ENCODE measurements around the gene FOXK2. TPM values are rescaled to one million over a fixed set of nuclear protein-coding genes. Genes with fewer than 3 reads are reported as not detected.
"Not testable (repeated sequence)": the region's sequence is repeated elsewhere in the genome, so short reads cannot be mapped to it uniquely, and the experiment has no call there.

FOXK2 gene
- total and polyA plus RNA-seq, 2 of the 8 experiments (the other 6 are each of a cell fraction or from before 2014, with no cell fraction given) = 34.7 to 64.9 TPM

DNA sequence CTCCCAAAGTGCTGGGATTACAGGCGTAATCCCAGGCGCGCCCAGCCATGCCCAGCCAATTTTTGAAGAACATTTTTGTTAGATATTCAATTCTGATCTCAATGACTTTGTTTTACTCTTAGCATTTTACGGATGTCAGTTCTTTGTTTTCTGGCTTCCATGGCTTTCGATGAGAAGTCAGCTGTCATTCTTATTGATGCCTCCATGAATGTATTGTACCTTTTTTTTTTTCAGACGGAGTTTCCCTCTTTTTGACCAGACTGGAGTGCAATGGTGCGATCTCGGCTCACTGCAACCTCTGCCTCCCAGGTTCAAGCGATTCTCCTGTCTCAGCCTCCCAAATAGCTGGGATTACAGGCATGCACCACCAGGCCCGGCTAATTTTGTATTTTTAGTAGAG, 5.7 kb upstream of the FOXK2 start:
- H3K27ac ChIP-seq (ENCODE audit: low read depth, low read length); DNase-seq (ENCODE audit: low read depth in 1 of 2, low spot score in 2 of 2); H3K4me1 ChIP-seq (replicated peaks in 1 of 4; ENCODE audit: control insufficient read depth in 3 of 4, insufficient read depth in 4 of 4, low read length in 3 of 4); H2BK15ac ChIP-seq (ENCODE audit: low read length); H2AK5ac ChIP-seq (ENCODE audit: low read depth, low read length); H3K18ac ChIP-seq (ENCODE audit: extremely low read depth, low read length); H3K4me3 ChIP-seq (ENCODE audit: extremely low read depth in 1 of 4, insufficient read depth in 2 of 4, low read depth in 3 of 4, low read length in 4 of 4); H3K56ac ChIP-seq (replicated peaks; ENCODE audit: insufficient read length, low read depth, low read length); H2BK20ac ChIP-seq (ENCODE audit: low read length); H2BK5ac ChIP-seq (ENCODE audit: low read depth, low read length); POLR2A ChIA-PET (ENCODE audit: partially characterized antibody); H4K5ac ChIP-seq (ENCODE audit: insufficient read length, low read depth, low read length); H3K36me3 ChIP-seq (ENCODE audit: control insufficient read depth in 2 of 4, insufficient read depth in 4 of 4, low read length in 3 of 4); H3K79me2 ChIP-seq (ENCODE audit: control insufficient read depth in 1 of 2, insufficient read depth in 2 of 2, low read length in 2 of 2); H3K4ac ChIP-seq (replicated peaks; ENCODE audit: insufficient read length, low read depth, low read length); H3K23ac ChIP-seq (ENCODE audit: insufficient read length); H2BK120ac ChIP-seq (replicated peaks; ENCODE audit: low read depth, low read length); H4K8ac ChIP-seq (ENCODE audit: extremely low read depth, insufficient read depth, low read length); H3K79me1 ChIP-seq (ENCODE audit: low read depth, low read length); H2AFZ ChIP-seq (ENCODE audit: low read length); H4K91ac ChIP-seq (replicated peaks; ENCODE audit: insufficient read length, low read length); H3K14ac ChIP-seq (ENCODE audit: insufficient read length); H3K4me2 ChIP-seq (ENCODE audit: insufficient read depth in 1 of 2, low read depth in 2 of 2, low read length in 2 of 2); H4K20me1 ChIP-seq (replicated peaks in 1 of 2; ENCODE audit: control insufficient read depth in 1 of 2, insufficient read depth in 2 of 2, low read length in 2 of 2); H2BK12ac ChIP-seq (ENCODE audit: low read depth, low read length); H3K27me3 ChIP-seq (replicated peaks in 1 of 4; ENCODE audit: control insufficient read depth in 3 of 4, extremely low read depth in 1 of 4, insufficient read depth in 3 of 4, low read length in 3 of 4); H3K9ac ChIP-seq (replicated peaks in 1 of 4; ENCODE audit: extremely low read depth in 1 of 4, low read depth in 3 of 4, low read length in 3 of 4); H3K9me3 ChIP-seq (ENCODE audit: insufficient read depth in 2 of 2, low read depth in 1 of 2, low read length in 1 of 2); FAIRE-seq; H3K23me2 ChIP-seq (ENCODE audit: low read depth, low read length): not testable (repeated sequence)
- CTCF ChIA-PET (ENCODE audit: partially characterized antibody) = interaction anchor here (0.7 kb wide), 1 partner anchor 47 kb away, joined by 4 read pairs; no protein-coding TSS in a partner anchor
- WGBS, 2 experiments (ENCODE audit: extremely low coverage in 1 of 2, insufficient coverage in 1 of 2, insufficient read length in 1 of 2, insufficient replicate concordance in 2 of 2, low coverage in 1 of 2, low lambda C conversion rate in 2 of 2, missing lambda C conversion rate in 1 of 2) = 97% methylated on average over 10 of the region's 10 CpGs; no CpG with 5 or more reads in 1 of the 2 experiments
